ENCODE measurements around the gene TSPAN9. TPM values are rescaled to one million over a fixed set of nuclear protein-coding genes. Genes with fewer than 3 reads are reported as not detected.
A peak's percentile ranks its signal among the peaks of the same experiment; 100 is the strongest.

The TSPAN9 gene
- total and polyA plus RNA-seq, 2 donors = 33.3 to 50.4 TPM

DNA sequence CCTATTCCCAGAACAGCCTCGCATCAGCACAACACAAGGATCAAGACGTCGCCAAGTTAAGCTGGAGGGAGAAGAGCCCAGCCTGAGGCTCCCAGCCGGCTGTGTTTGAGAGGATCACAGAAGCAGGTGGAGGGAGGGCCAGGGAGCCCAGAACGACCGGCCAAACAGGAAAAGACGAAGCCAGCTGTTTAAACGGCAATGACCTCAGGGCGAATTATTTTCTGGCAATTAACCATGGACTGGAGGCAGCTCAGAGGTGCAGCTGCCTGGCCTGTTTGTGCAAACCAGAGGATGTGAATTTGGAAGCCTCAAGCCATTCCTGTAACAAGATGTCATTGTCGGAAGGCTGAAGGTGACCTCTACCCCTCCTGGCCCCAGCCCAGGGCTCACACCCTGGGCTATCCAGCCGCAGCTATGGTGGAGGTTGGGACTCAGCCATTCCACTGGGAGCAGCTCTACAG is 238.1 kb downstream of the TSPAN9 start:
- no peak overlapping the region for H3K4me3 ChIP-seq (ENCODE audit: low read depth, low read length)
- DNase-seq (ENCODE audit: extremely low spot score) = peak; percentile 64

DNA sequence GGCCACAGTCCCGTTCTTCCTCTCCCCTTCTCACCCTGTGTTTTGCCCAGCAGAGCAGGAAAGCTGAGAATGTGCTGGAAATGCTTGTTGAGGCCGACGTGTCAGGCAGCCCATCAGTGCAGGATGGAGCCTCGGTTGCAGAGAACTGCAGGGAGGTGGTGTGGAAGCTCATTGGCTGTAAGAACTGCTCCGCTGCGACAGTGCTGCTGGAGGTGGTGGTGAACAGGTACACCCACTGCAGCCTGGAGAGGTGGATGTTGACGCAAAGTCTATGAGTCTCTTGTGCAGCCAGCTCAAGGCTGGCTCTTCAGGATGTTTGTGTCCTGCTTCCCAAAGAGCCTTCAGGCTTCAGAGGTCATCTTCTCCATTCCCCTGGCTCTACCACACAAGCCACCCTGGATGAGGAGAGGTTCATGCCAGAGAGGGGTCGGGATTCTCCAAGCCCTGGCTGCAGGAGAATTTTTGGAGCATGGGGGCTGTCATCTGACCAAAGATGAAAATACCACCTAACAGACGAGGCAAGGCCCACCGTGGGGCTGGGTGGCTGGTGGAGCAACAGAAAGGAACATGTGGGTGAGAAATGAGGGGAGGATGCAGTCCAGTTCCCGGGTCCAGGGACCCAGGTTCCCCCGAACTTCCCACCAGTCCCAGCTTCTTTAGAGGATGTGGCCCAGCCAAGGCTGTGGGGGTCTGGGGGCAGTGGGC is 239.7 kb downstream of the TSPAN9 start:
- no peak overlapping the region for H3K4me3 ChIP-seq (ENCODE audit: low read depth, low read length)
- WGBS = 94% methylated on average over 12 of the region's 12 CpGs
- H3K27ac ChIP-seq (ENCODE audit: low read depth) = no peak overlapping the region
- H3K4me1 ChIP-seq (ENCODE audit: insufficient read depth) = no peaks in the 10 kb centered on the region
- DNase-seq (ENCODE audit: extremely low spot score) = no peak
- no peaks in the 10 kb centered on the region for H3K36me3 ChIP-seq (ENCODE audit: insufficient read depth)

More for the DNA sequence above, 238.1 kb downstream of the TSPAN9 start:
- 9% methylated on average over 11 of the region's 11 CpGs for WGBS
- Histone ChIP-seq H3K36me3 (ENCODE audit: insufficient read depth) (no peaks in the 10 kb centered on the region), H3K4me1 (ENCODE audit: insufficient read depth) (no peaks in the 10 kb centered on the region), H3K27ac (ENCODE audit: low read depth) (no peak overlapping the region)

DNA sequence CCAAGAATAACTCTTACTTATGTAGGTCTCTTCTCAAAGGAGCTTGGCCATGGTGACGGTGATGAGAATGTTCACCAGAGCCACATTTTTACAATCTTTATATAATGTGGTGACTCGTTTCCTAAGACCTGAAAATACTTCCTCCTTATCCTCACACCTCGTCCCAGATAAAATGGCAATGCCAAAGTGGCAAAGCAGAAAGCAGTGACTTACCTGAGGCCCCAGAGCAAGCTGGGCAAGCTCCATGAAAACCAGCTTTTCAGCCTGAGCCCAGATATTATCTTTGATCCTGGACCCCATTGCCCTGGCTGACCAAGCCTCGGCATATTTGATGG is 240.3 kb downstream of the TSPAN9 start:
- 78% methylated on average over 4 of the region's 4 CpGs for WGBS
- no peak for DNase-seq (ENCODE audit: extremely low spot score)
- no peak overlapping the region for H3K27ac ChIP-seq (ENCODE audit: low read depth)

DNA sequence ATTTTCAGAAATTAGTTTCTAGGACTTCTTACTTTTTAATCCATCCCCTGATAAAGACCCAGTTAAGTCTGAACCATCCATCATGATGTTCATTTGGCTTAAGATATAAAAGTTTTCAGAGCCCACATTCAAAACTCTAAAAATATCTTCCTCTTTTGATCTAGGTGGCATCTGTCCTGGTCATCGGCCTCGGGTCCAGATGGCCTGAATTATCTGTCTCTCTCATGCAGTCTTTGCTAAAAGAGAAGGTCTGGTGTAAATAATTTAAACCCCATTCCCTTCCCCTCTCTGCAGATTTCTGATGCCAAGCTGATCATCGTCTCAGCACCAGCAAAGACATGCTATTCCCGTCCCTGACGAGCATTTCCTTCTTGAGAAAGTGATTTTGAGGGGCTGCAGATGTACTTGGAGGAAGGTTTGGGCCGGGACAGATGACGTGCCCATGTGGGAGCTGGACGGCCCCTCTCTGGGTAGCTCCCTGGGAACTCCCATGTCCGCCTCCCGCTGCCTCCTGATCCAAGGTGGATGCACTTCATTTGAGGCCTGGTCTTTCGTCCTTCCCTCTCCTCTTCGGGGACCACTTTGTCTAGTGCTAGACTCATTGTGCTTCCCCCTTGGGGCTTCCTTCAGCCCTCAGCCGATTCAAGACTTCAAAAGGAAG is 240.8 kb downstream of the TSPAN9 start:
- H3K27ac ChIP-seq (ENCODE audit: low read depth) = no peak overlapping the region
- H3K4me1 ChIP-seq (ENCODE audit: insufficient read depth) = no peaks in the 10 kb centered on the region
- no peaks in the 10 kb centered on the region for H3K36me3 ChIP-seq (ENCODE audit: insufficient read depth)
- H3K4me3 ChIP-seq (ENCODE audit: low read depth, low read length) = no peak overlapping the region
- DNase-seq (ENCODE audit: extremely low spot score) = no peak
- 85% methylated on average over 13 of the region's 13 CpGs for WGBS

More for the DNA sequence above, 240.3 kb downstream of the TSPAN9 start:
- no peaks in the 10 kb centered on the region for H3K4me1 ChIP-seq (ENCODE audit: insufficient read depth)
- H3K36me3 ChIP-seq (ENCODE audit: insufficient read depth) = no peaks in the 10 kb centered on the region
- H3K4me3 ChIP-seq (ENCODE audit: low read depth, low read length) = no peak overlapping the region

DNA sequence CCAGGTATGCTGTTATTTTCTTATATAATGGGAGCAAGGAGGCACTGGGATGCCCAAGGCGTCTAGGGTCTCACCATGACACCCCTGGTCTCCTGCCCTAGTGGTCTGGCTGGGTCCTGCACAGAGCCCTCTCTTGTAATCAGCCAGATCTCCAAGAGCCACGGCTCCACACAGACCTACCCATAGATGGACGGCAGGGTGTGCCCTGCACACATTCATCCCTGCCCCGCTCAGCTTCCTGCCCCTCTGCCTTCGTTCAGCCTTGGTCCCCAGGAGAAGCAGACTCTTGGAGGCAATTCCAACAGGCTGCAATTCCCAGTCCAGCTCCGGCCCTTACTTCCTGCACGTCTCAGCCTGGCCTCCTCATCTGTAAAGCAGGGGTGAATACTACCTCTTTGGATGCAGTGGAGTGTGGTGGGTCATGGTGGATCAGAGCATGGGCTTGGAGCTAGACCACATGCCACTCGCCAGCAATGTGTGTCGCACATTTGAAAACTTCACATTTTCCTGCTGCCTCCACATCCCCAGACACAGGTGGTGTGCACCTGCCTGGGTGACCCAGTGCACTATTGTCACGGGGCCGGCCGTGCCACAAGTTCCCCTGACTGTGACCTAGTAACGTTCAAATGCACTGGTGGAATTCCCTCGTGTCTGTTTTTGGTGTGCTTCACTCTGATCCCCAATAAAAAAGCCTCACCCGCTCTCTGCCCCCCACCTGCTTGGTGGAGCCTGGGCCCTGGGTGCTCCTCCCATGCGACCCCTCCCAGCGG is 242.7 kb downstream of the TSPAN9 start:
- Histone ChIP-seq H3K4me3 (ENCODE audit: low read depth, low read length) (no peak overlapping the region), H3K36me3 (ENCODE audit: insufficient read depth) (no peaks in the 10 kb centered on the region), H3K4me1 (ENCODE audit: insufficient read depth) (no peaks in the 10 kb centered on the region), H3K27ac (ENCODE audit: low read depth) (no peak overlapping the region)
- no peak for DNase-seq (ENCODE audit: extremely low spot score)
- WGBS = 84% methylated on average over 17 of the region's 17 CpGs

DNA sequence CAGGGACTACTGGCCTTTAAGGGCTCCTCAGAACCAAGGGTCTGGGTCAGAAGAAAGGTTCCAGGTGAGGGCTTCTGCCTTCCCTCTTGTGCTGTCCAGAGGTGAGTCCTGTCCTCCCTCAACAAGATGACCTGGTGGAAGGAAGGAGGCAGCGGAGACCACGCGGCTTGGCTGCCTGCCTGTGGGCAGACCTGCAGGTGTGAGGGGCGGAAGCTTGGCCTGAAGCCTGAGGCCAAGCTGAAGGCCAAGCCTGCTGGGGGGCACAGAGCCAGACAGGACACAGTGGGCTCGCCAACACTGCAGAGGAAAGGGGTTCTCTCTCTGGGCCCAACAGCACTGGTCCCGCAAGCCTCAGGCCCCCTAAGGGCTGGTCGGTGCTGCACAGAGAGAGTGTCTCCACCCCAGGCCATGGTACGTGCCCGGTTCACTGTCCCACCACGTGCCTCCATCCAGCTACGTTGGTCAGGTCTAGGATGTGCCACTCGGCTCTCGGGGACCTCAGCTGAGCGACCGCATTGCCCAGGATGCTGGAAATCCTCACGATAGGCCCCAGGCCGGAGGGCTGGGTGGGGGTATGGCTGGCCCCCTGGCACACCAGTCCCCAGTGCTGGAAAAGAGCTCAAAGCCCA is 243.8 kb downstream of the TSPAN9 start:
- Histone ChIP-seq H3K36me3 (ENCODE audit: insufficient read depth) (no peaks in the 10 kb centered on the region), H3K4me1 (ENCODE audit: insufficient read depth) (no peaks in the 10 kb centered on the region), H3K27ac (ENCODE audit: low read depth) (no peak overlapping the region), H3K4me3 (ENCODE audit: low read depth, low read length) (no peak overlapping the region)
- no peak for DNase-seq (ENCODE audit: extremely low spot score)
- 90% methylated on average over 17 of the region's 17 CpGs for WGBS

DNA sequence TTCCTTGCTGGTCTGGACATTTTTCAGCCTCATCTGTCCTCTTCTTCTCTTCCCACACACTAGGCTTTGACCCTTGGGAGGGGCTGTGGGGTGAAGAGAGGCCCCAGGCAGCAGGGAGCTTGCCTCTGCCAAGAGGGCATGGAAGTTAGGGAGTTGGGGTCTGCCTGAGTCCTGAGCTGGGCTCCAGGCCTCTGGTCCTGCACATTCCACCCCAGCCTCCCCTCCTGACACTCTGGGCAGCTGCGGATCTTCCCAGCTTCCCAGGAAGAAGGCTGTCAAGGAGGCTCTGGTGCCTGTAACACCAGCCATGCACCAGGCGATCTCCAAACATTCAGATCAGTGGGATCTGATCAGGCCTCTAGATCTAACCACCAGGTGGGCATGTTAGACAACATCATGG is 244.7 kb downstream of the TSPAN9 start:
- Histone ChIP-seq H3K4me3 (ENCODE audit: low read depth, low read length) (no peak overlapping the region), H3K4me1 (ENCODE audit: insufficient read depth) (no peaks in the 10 kb centered on the region), H3K27ac (ENCODE audit: low read depth) (no peak overlapping the region), H3K36me3 (ENCODE audit: insufficient read depth) (no peaks in the 10 kb centered on the region)
- 92% methylated on average over 2 of the region's 2 CpGs for WGBS
- no peak for DNase-seq (ENCODE audit: extremely low spot score)

DNA sequence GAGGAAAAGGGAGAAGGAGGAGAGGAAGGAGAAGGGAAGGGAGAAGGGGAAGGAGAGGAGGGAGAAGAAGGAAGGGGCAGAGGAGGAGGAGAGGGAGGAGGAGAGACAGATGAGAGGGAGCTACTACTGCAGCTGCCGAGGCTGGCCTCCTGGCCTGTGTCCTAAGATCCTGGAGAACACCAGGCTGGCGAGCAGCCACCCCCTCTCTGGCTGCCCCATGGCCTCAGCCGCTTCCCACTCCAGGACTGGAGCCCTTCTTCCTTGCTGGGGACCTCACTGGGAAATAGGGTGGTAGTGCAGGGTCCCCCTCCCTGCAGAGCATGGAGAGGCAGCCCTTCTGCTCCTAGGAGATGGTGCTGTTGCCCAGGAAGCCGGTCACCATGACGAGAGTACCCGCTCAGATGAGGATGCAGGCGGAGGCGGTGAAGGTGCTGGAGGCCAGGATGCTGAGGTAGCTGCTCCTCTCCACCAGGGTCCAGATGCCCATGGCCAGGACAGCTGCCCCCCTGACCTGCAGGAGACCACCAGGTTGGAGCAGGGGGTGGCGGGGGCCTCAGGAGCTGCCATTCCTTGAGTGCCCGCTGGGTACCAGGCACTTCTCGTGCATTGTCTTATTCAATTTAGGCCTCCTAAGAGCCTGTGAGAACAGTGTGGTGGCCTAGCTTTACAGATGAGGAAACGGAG is 246.0 kb downstream of the TSPAN9 start:
- H3K4me3 ChIP-seq (ENCODE audit: low read depth, low read length) = no peak overlapping the region
- no peak for DNase-seq (ENCODE audit: extremely low spot score)
- H3K27ac ChIP-seq (ENCODE audit: low read depth) = no peak overlapping the region
- no peaks in the 10 kb centered on the region for H3K36me3 ChIP-seq (ENCODE audit: insufficient read depth)
- H3K4me1 ChIP-seq (ENCODE audit: insufficient read depth) = no peaks in the 10 kb centered on the region
- 86% methylated on average over 12 of the region's 12 CpGs for WGBS

DNA sequence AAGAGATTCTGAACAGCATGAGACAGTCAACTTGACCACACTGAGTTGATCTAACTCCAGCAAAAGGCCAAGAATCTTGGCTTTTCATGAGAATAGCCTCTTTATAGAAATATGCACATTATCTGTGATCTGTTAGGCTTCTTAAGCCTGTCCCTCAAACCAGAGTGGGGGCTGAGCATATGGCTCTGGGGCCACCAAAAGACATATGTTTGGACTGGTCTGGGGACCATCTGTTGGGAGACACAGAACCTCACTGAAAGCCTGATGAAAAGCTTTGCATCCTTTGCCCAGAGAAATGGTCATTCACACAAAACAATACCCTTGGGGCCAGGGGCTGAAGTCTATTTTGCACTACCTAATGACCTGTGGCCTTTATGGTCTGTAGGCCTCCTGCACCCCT is 248.6 kb downstream of the TSPAN9 start:
- no peak for DNase-seq (ENCODE audit: extremely low spot score)

DNA sequence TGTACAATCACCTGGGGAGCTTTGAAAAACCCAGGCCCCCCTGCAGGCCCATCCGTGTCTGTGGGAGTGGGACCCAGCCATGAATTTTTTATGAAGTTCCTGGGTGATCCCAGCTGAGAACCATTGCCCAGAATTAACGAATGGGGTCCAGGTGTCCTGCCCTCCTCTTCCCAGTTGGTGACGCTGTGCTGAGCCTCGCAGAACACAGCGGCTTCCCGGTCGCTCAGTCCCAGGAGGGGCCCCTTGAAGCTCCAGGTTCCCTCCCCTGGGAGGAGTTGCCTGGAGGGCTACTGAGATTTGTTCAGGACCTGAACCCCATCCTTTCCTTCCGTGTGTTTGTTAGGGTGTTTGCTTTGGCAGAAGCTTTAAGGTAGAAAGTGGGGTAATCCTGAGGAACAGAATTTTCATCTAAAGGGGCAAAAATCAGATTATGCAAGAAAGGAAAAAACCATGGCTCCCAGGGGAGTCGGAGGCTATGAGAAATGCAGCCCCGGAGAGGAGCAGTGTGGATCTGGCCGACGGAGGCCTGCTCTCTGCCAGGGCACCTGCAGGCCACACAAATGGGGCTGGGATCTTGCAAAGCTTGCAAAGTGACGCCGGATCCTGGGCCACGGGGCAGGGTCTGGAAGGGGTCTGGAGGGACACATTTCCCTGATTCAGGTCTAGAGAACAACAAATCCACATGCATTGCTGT is 249.1 kb downstream of the TSPAN9 start:
- 73% methylated on average over 15 of the region's 15 CpGs for WGBS
- H3K4me1 ChIP-seq (ENCODE audit: insufficient read depth) = no peaks in the 10 kb centered on the region
- no peak for DNase-seq (ENCODE audit: extremely low spot score)
- H3K27ac ChIP-seq (ENCODE audit: low read depth) = no peak overlapping the region
- no peaks in the 10 kb centered on the region for H3K36me3 ChIP-seq (ENCODE audit: insufficient read depth)
- no peak overlapping the region for H3K4me3 ChIP-seq (ENCODE audit: low read depth, low read length)

More for the DNA sequence above, 248.6 kb downstream of the TSPAN9 start:
- Histone ChIP-seq H3K4me3 (ENCODE audit: low read depth, low read length) (no peak overlapping the region), H3K36me3 (ENCODE audit: insufficient read depth) (no peaks in the 10 kb centered on the region), H3K4me1 (ENCODE audit: insufficient read depth) (no peaks in the 10 kb centered on the region), H3K27ac (ENCODE audit: low read depth) (no peak overlapping the region)

DNA sequence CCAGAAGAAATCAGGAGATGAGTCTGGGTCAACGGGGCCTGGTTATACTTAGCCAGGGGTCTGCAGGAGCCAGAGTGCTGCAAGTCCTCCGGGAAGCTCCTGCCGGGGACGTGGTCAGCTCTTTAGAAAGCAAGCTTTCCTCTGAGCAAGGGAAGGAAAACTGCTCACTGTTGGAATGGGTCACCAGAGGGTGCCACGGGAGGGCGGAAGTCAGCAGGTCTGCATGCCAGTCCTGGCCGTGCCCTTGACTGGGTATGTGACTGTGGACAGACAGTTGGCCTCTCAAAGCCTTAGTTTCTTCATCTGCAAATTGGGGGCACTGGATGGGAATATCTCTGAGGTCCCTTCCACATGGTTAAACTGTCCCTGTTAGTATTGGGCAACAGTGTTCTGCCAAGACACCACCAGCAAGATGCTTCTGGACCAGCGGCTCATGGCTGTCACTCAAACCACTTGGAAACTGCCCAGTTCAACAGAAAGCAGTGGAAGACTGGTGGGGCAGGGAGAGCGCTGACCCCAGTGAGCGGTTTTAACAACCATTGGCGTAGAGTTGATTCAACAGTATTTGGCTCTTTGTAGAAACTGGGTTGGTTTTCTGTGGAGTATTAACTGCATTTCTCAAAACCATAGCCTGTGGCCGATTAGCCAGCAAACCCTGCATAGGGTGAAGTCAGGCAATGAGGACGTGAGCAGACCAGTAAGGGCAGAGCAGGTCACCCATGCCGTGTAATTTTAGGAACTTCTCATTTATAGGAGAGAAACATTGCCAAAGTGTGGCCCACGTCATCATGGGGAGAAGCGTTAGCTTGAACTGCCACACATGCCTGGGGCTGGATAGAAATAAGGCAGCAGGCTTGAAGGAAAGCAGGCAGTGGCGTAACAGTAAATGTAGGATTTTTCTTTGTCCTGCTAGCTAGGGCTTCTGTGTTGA is 249.9 kb downstream of the TSPAN9 start:
- Histone ChIP-seq H3K27ac (ENCODE audit: low read depth) (no peak overlapping the region), H3K36me3 (ENCODE audit: insufficient read depth) (no peaks in the 10 kb centered on the region), H3K4me1 (ENCODE audit: insufficient read depth) (no peaks in the 10 kb centered on the region), H3K4me3 (ENCODE audit: low read depth, low read length) (no peak overlapping the region)
- no peak for DNase-seq (ENCODE audit: extremely low spot score)
- WGBS = 85% methylated on average over 17 of the region's 17 CpGs

DNA sequence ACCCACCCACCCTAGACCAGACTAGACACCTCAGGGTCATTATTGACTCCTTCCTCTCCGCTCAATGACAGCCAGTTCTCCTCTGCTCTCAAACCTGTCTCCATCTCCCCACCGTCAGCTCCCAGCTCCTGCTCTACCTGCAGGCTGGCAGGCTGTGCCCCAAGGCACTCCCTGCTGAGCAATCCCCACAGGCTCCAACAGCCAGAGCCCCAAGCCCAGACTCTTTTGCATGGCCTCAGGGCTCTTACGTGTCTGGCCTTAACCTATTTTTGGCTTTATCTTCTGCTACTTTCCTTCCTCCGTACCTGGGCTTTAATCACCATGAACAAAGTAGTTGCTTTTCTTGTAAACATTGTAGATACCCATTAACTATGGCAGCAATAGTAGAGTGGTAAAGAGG is 250.9 kb downstream of the TSPAN9 start:
- Histone ChIP-seq H3K4me3 (ENCODE audit: low read depth, low read length) (no peak overlapping the region), H3K4me1 (ENCODE audit: insufficient read depth) (no peaks in the 10 kb centered on the region), H3K36me3 (ENCODE audit: insufficient read depth) (no peaks in the 10 kb centered on the region), H3K27ac (ENCODE audit: low read depth) (no peak overlapping the region)
- 76% methylated on average over 4 of the region's 4 CpGs for WGBS
- DNase-seq (ENCODE audit: extremely low spot score) = no peak

Data from urinary bladder (tissue), 4 donors.